ENCODE results near the gene BMPR1B.

Gene BMPR1B

DNA sequence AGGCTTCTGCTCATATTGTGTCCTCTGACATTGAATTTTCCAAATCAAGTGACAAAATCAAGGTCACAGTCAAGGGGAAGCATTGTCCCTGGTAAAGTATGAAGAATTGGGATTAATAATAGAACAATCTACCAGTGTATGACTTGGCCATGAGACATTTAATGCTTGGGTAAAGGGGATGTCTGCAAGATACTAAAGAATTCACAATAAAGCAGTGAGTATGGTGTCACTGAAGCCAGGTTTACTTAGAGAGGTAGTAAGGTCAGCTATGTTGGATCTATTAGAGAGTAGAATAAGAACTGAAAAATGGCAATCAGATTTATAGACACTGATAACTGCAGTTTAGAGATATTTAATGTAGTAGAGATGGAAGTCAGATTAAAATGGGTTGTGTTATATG, 349.2 kb downstream of the BMPR1B start:
- no peaks in the 10 kb centered on the region for H3K27me3 ChIP-seq (replicated peaks; ENCODE audit: insufficient read depth, low read length)
- no peaks in the 10 kb centered on the region for H3K79me2 ChIP-seq (ENCODE audit: low read length)
- H2AFZ ChIP-seq (ENCODE audit: low read length): no peak overlapping the region
- no peaks in the 10 kb centered on the region for H3K36me3 ChIP-seq (replicated peaks; ENCODE audit: insufficient read depth, low read length)
- H3F3A ChIP-seq (ENCODE audit: insufficient read depth, low read length): no peaks in the 10 kb centered on the region
- no peaks in the 10 kb centered on the region for H3K4me1 ChIP-seq (ENCODE audit: low read length)
- no peaks in the 10 kb centered on the region for H4K20me1 ChIP-seq (ENCODE audit: insufficient read depth, low read length)
- no peak overlapping the region for H3K4me3 ChIP-seq (ENCODE audit: low read length)
- no peak overlapping the region for H3K4me2 ChIP-seq (ENCODE audit: low read depth, low read length)
- no peak overlapping the region for H3K27ac ChIP-seq (ENCODE audit: low read length)
- no peaks in the 10 kb centered on the region for H3K9me3 ChIP-seq (replicated peaks; ENCODE audit: insufficient read depth, low read length)
- no peak for DNase-seq
- H3K9me2 ChIP-seq (replicated peaks; ENCODE audit: insufficient read depth, low read length): no peaks in the 10 kb centered on the region
- H3K9ac ChIP-seq (ENCODE audit: low read length): no peak overlapping the region
- no peak for TF ChIP-seq CTCF (IDR thresholded peaks at IDR 0.05; ENCODE audit: low read length)
- TF ChIP-seq EZH2 (optimal IDR thresholded peaks at IDR 0.05; ENCODE audit: low read depth, low read length): no peak
- no peak for TF ChIP-seq EZH2phosphoT487 (IDR thresholded peaks at IDR 0.05; ENCODE audit: low read length)

GRCh38 chr4:95107635-95108034, 349.9 kb downstream of the BMPR1B start:
- no peaks in the 10 kb centered on the region for H4K20me1 ChIP-seq (ENCODE audit: insufficient read depth, low read length)
- H3K9ac ChIP-seq (ENCODE audit: low read length): no peak overlapping the region
- H3K9me2 ChIP-seq (replicated peaks; ENCODE audit: insufficient read depth, low read length): no peaks in the 10 kb centered on the region
- H3K4me2 ChIP-seq (ENCODE audit: low read depth, low read length): no peak overlapping the region
- no peaks in the 10 kb centered on the region for H3K79me2 ChIP-seq (ENCODE audit: low read length)
- H3F3A ChIP-seq (ENCODE audit: insufficient read depth, low read length): no peaks in the 10 kb centered on the region
- DNase-seq: no peak
- TF ChIP-seq CTCF (IDR thresholded peaks at IDR 0.05; ENCODE audit: low read length) (no peak), EZH2phosphoT487 (IDR thresholded peaks at IDR 0.05; ENCODE audit: low read length) (no peak), EZH2 (optimal IDR thresholded peaks at IDR 0.05; ENCODE audit: low read depth, low read length) (no peak)
- no peaks in the 10 kb centered on the region for H3K9me3 ChIP-seq (replicated peaks; ENCODE audit: insufficient read depth, low read length)
- no peak overlapping the region for H3K27ac ChIP-seq (ENCODE audit: low read length)
- no peak overlapping the region for H3K4me3 ChIP-seq (ENCODE audit: low read length)
- H2AFZ ChIP-seq (ENCODE audit: low read length): no peak overlapping the region
- H3K27me3 ChIP-seq (replicated peaks; ENCODE audit: insufficient read depth, low read length): no peaks in the 10 kb centered on the region
- no peaks in the 10 kb centered on the region for H3K4me1 ChIP-seq (ENCODE audit: low read length)
- H3K36me3 ChIP-seq (replicated peaks; ENCODE audit: insufficient read depth, low read length): no peaks in the 10 kb centered on the region

GRCh38 chr4:95108883-95109421, 351.2 kb downstream of the BMPR1B start:
- DNase-seq: no peak
- Histone ChIP-seq H3K9me3 (replicated peaks; ENCODE audit: insufficient read depth, low read length) (no peaks in the 10 kb centered on the region), H3K4me2 (ENCODE audit: low read depth, low read length) (no peak overlapping the region), H2AFZ (ENCODE audit: low read length) (no peak overlapping the region), H3K4me3 (ENCODE audit: low read length) (no peak overlapping the region), H3K9me2 (replicated peaks; ENCODE audit: insufficient read depth, low read length) (no peaks in the 10 kb centered on the region), H3K36me3 (replicated peaks; ENCODE audit: insufficient read depth, low read length) (no peaks in the 10 kb centered on the region), H3F3A (ENCODE audit: insufficient read depth, low read length) (no peaks in the 10 kb centered on the region), H4K20me1 (ENCODE audit: insufficient read depth, low read length) (no peaks in the 10 kb centered on the region), H3K79me2 (ENCODE audit: low read length) (no peaks in the 10 kb centered on the region), H3K27me3 (replicated peaks; ENCODE audit: insufficient read depth, low read length) (no peaks in the 10 kb centered on the region), H3K9ac (ENCODE audit: low read length) (no peak overlapping the region), H3K27ac (ENCODE audit: low read length) (no peak overlapping the region), H3K4me1 (ENCODE audit: low read length) (no peaks in the 10 kb centered on the region)
- TF ChIP-seq EZH2 (optimal IDR thresholded peaks at IDR 0.05; ENCODE audit: low read depth, low read length): no peak
- no peak for TF ChIP-seq CTCF (IDR thresholded peaks at IDR 0.05; ENCODE audit: low read length)
- TF ChIP-seq EZH2phosphoT487 (IDR thresholded peaks at IDR 0.05; ENCODE audit: low read length): no peak

All from MM.1S (cell line).